ENCODE data around the gene LDLRAD1.
"Not testable (repeated sequence)": the region's sequence is repeated elsewhere in the genome, so short reads cannot be mapped to it uniquely, and the experiment has no call there.

The LDLRAD1 gene

DNA sequence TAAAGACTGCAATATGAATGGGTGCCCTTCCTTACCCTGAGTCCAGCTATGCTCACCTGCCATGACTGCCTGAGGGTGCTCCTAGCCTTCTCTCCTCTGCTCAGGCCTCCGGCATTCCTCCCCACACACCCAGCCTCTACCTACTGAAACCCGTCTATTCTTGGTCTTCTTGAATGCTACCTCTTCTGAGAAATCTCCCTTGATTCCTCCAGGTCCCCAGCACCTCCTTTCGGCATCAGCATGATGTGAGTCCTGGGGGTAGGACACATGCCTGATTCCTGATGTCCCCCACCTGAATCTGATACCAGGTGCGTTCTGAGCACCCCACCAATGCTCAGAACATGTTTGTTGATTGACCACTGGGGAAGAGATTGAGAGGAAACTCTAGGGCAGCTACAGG is 8.6 kb downstream of the LDLRAD1 start:
- TF ChIP-seq, protein P1, sequence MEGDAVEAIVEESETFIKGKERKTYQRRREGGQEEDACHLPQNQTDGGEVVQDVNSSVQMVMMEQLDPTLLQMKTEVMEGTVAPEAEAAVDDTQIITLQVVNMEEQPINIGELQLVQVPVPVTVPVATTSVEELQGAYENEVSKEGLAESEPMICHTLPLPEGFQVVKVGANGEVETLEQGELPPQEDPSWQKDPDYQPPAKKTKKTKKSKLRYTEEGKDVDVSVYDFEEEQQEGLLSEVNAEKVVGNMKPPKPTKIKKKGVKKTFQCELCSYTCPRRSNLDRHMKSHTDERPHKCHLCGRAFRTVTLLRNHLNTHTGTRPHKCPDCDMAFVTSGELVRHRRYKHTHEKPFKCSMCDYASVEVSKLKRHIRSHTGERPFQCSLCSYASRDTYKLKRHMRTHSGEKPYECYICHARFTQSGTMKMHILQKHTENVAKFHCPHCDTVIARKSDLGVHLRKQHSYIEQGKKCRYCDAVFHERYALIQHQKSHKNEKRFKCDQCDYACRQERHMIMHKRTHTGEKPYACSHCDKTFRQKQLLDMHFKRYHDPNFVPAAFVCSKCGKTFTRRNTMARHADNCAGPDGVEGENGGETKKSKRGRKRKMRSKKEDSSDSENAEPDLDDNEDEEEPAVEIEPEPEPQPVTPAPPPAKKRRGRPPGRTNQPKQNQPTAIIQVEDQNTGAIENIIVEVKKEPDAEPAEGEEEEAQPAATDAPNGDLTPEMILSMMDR (IDR thresholded peaks at IDR 0.05; ENCODE audit: extremely low read depth, insufficient read depth, missing control alignments) = no peak
- in situ Hi-C loops (cut with MboI; ENCODE audit: low pct_unique_long_range_greater_than_20kb, low sequenced_read_pairs, unreplicated experiment) = no loop called here

DNA sequence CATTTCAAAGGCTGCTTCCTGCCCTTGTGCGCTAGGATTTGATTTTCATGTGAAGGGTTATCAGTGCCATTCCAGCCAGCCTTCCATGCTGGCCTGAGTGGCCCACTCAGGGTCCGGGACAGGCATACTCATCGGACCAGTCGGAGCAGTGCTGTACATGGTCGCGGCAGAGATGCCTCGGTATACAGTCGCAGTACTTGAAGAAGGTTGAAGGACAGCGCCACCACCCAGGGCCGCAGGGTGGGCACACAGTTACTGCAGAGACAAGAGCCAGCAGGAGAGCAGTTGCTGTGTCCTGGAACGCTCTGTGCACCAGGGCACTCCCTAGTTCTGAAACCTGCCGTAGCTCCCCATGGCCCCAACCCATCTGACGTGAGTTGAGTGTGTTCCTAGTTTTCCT is 9.1 kb downstream of the LDLRAD1 start:
- TF ChIP-seq, protein P1 (IDR thresholded peaks at IDR 0.05; ENCODE audit: extremely low read depth, insufficient read depth, missing control alignments) = no peak
- in situ Hi-C loops (cut with MboI; ENCODE audit: low pct_unique_long_range_greater_than_20kb, low sequenced_read_pairs, unreplicated experiment) = no loop called here
- DNase-seq (ENCODE audit: low spot score) = no peak

More for the DNA sequence above, 8.6 kb downstream of the LDLRAD1 start:
- no peak for DNase-seq (ENCODE audit: low spot score)

DNA sequence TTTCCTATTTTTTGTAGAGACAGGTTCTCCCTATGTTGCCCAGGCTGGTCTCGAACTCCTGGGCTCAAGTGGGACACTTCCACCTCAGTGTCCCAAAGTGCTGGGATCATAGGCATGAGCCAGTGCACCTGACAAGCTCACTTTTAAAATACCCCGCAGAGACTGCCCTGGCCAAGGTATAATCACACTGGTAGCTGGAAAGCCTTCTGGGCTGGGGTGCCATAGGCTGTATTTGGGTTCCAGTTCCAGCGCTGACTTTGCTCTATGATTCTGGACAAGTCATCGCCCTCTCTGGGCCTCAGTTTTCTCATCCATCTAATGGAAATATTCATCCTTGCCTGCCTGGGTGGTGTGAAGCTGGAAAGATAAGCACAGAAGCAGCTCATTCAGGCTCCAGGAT is 10.4 kb downstream of the LDLRAD1 start:
- in situ Hi-C loops (cut with MboI; ENCODE audit: low pct_unique_long_range_greater_than_20kb, low sequenced_read_pairs, unreplicated experiment) = no loop called here
- TF ChIP-seq, protein P1 (IDR thresholded peaks at IDR 0.05; ENCODE audit: extremely low read depth, insufficient read depth, missing control alignments) = no peak
- DNase-seq (ENCODE audit: low spot score) = no peak

DNA sequence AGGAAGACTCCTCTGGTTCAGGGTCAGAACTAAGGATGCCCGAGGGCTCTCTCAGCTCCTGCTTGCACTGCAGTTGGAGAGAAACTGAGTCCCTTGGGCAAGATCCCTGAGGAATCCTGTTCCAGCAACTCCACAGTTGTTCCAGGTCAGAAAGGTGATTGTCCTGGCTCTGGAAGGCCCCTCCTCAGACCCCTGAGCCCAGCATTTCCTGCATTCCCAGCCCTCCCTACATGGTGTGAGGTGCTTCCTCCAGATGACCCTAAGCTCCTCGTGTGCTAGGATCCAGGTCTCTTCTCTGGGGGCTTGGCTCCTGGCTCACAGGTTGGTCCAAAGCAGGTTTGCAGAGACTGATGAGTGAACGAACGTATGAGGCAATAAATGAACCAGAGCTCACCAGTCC is 11.5 kb downstream of the LDLRAD1 start:
- no peak for DNase-seq (ENCODE audit: low spot score)
- TF ChIP-seq, protein P1 (IDR thresholded peaks at IDR 0.05; ENCODE audit: extremely low read depth, insufficient read depth, missing control alignments) = no peak
- in situ Hi-C loops (cut with MboI; ENCODE audit: low pct_unique_long_range_greater_than_20kb, low sequenced_read_pairs, unreplicated experiment) = no loop called here

DNA sequence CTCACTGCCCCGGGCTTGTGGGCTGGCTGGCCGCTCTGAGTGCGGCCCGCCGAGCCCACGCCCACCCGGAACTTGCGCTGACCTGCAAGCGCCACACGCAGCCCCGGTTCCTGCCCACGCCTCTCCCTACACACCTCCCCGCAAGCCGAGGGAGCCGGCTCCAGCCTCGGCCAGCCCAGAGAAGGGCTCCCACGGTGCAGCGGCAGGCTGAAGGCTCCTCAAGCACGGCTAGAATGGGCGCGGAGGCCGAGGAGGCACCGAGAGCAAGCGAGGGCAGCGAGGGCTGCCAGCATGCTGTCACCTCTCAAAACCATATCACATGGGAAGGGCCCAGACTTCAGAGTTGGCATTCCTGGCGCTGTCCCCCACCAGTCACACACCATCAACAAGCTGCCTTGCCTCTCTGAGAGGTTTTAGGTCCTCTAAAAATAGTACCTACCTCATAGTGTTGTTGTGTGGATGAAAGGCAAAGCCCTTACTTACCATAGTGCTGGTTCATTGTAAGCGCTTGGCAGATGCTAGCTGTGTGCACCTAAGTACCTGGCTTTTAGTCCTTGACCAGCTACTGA is 13.4 kb downstream of the LDLRAD1 start:
- TF ChIP-seq, protein P1 (IDR thresholded peaks at IDR 0.05; ENCODE audit: extremely low read depth, insufficient read depth, missing control alignments) = no peak
- peak; percentile 3 for DNase-seq (ENCODE audit: low spot score)
- in situ Hi-C loops (cut with MboI; ENCODE audit: low pct_unique_long_range_greater_than_20kb, low sequenced_read_pairs, unreplicated experiment) = no loop called here

DNA sequence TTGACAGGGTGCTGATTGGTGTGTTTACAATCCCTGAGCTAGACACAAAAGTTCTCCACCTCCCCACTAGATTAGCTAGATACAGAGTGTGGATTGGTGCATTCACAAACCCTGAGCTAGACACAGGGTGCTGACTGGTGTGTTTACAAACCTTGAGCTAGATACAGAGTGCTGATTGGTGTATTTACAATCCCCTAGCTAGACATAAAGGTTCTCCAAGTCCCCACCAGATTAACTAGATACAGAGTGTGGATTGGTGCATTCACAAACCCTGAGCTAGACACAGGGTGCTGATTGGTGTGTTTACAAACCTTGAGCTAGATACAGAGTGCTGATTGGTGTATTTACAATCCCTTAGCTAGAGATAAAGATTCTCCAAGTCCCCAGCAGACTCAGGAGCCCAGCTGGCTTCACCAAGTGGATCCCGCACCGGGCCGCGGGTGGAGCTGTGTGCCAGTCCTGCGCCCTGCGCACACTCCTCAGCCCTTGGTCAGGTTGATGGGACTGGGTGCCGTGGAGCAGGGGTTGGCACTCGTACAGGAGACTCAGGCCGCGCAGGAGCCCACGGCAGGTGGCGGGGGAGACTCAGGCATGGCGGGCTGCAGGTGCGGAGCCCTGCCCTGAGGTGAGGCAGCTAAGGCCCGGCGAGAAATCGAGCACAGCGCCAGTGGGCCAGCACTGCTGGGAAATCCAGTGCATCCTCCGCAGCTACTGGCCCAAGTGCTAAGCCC is 14.1 kb downstream of the LDLRAD1 start:
- in situ Hi-C loops (cut with MboI; ENCODE audit: low pct_unique_long_range_greater_than_20kb, low sequenced_read_pairs, unreplicated experiment); DNase-seq (ENCODE audit: low spot score): not testable (repeated sequence)

DNA sequence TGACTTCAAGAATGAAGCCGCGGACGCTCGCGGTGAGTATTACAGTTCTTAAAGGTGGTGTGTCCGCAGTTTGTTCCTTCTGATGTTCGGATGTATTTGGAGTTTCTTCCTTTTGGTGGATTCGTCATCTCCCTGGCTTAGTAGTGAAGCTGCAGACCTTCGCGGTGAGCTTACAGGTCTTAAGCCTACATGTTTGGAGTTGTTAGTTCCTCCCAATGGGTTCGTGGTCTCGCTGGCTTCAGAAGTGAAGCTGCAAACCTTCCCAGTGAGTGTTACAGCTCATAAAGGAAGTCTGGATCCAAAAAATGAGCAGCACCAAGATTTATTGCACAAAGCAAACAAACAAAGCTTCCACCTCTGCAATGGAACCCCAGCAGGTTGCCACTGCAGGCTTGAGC is 14.7 kb downstream of the LDLRAD1 start:
- in situ Hi-C loops (cut with MboI; ENCODE audit: low pct_unique_long_range_greater_than_20kb, low sequenced_read_pairs, unreplicated experiment) = no loop called here
- DNase-seq (ENCODE audit: low spot score) = peak; percentile 1
- TF ChIP-seq, protein P1 (IDR thresholded peaks at IDR 0.05; ENCODE audit: extremely low read depth, insufficient read depth, missing control alignments) = no peak

All from GM13977 (cell line).